WTC11 (cell line): Measurements from ENCODE around the gene KPNA4. TPM values are rescaled to one million over a fixed set of nuclear protein-coding genes. Genes with fewer than 3 reads are reported as not detected.
A peak's percentile ranks its signal among the peaks of the same experiment; 100 is the strongest.

Experiments
- ATAC-seq: fragments of 200-7000 bp; cut with Tn5 transposase; 2 replicates; pipeline ENCODE4 v1.10.0; 2021; ENCODE audit warnings: mild to moderate bottlenecking, moderate library complexity
- CTCF ChIA-PET: fragments of 300-600 bp; sonication (Branson Sonifier 250); formaldehyde crosslinking; loops from one replicate; lab custom pipeline; 2021; ENCODE audit warnings: antibody characterized with exemption; lab: Charles Lee
- POLR2A ChIA-PET: fragments of 350-600 bp; sonication (Branson Sonifier 250); formaldehyde crosslinking; loops from one replicate; lab custom pipeline; 2021; ENCODE audit warnings: antibody characterized with exemption; lab: Charles Lee
- DNase-seq: peaks from one replicate; pipeline ENCODE4 v3.0.0; 2021; ENCODE audit warnings: low spot score
- H3K27ac Mint-ChIP-seq: 2 replicates; pipeline ENCODE4 v1.8.0; 2021; ENCODE audit warnings: mixed read lengths
- H3K27me3 Mint-ChIP-seq: 2 replicates; pipeline ENCODE4 v1.8.0; 2021; ENCODE audit warnings: low read depth, mild to moderate bottlenecking, moderate library complexity, mixed read lengths
- H3K36me3 Mint-ChIP-seq: 2 replicates; pipeline ENCODE4 v1.8.0; 2021; ENCODE audit warnings: mixed read lengths
- H3K4me1 Mint-ChIP-seq: 2 replicates; pipeline ENCODE4 v1.8.0; 2022; ENCODE audit warnings: mixed read lengths
- H3K4me3 Mint-ChIP-seq: 2 replicates; pipeline ENCODE4 v1.8.0; 2021; ENCODE audit warnings: mild to moderate bottlenecking, moderate library complexity, mixed read lengths
- H3K9me3 Mint-ChIP-seq: 2 replicates; pipeline ENCODE4 v1.8.0; 2021; ENCODE audit warnings: mixed read lengths
- MXD4 ChIP-seq: fragments of 250-450 bp; sonication (Bioruptor Pico); IDR thresholded peaks from 2 replicates; pipeline ENCODE4 v1.8.0; 2021; ENCODE audit warnings: mild to moderate bottlenecking, moderate library complexity, borderline replicate concordance
- ZNF121 ChIP-seq: sonication (generic); formaldehyde crosslinking; IDR thresholded peaks from 2 replicates; pipeline ENCODE4 v1.8.0; 2023; ENCODE audit warnings: missing genetic modification reagents
- total RNA-seq: library from RNA; stranded (reverse); gene quantifications from 3 replicates; pipeline ENCODE4 v1.2.3, GENCODE V29; 2021

Gene KPNA4
- total RNA-seq, 1 experiment from 2014 or later: 52.2 TPM

DNA sequence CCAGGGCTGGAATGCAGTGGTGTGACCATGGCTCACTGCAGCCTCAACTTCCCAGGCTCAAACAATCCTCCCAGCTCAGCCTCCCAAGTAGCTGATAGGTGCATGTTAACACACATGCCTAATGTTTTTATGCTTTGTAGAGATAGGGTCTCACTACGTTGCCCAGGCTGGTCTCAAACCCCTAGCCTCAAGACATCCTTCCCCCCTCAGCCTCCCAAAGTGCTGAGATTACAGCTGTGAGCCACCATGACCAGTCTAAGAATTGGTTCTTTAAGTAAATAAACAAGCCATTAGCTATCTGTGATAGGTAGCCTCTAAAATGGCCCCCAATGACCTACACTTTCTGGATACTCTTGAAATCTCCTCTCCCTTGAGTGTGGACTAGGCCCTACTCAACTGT lies 119.5 kb downstream of the KPNA4 start:
- CTCF ChIA-PET: interaction anchor here (0.7 kb wide), 1 partner anchor 333 kb away, joined by 3 read pairs; no protein-coding TSS in a partner anchor
- Mint-ChIP-seq H3K4me3 (no peak overlapping the region), H3K27ac (peak overlapping the region; percentile 63; the same call in 1 of the 2 replicates), H3K9me3 (peaks cover 8% of the 10 kb centered on the region), H3K36me3 (peaks cover 57% of the 10 kb centered on the region), H3K27me3 (no peaks in the 10 kb centered on the region), H3K4me1 (peaks cover 37% of the 10 kb centered on the region)
- no peak for ATAC-seq
- POLR2A ChIA-PET: no interaction called here
- peak; percentile 92 for TF ChIP-seq ZNF121
- TF ChIP-seq MXD4: no peak
- DNase-seq: no peak

Other genes with a start within 250 kb of the KPNA4 start
- gene IFT80, start 166.3 kb downstream of the KPNA4 start, total RNA-seq: 26.9 to 29.5 TPM (median 28.0 TPM) in 3 replicates
- gene SMC4, start 165.9 kb downstream of the KPNA4 start, total RNA-seq: 115 to 144 TPM (median 125 TPM) in 3 replicates
- gene TRIM59, start 115.8 kb downstream of the KPNA4 start, total RNA-seq: 32.4 to 38.5 TPM (median 36.8 TPM) in 3 replicates
- not detected in 3 replicates for gene ARL14, start 111.6 kb upstream of the KPNA4 start, total RNA-seq
- gene PPM1L, start 190.7 kb upstream of the KPNA4 start, total RNA-seq: 16.0 to 18.1 TPM (median 16.1 TPM) in 3 replicates